ENCODE results near the gene COL4A4. TPM values are rescaled to one million over a fixed set of nuclear protein-coding genes. Genes with fewer than 3 reads are reported as not detected.

Gene COL4A4
- total RNA-seq, 4 donors from 2014 or later, result 0.53 to 24.8 (median 0.95) TPM

GRCh38 chr2:227150222-227150936, 13.6 kb downstream of the COL4A4 start:
- Histone ChIP-seq H3K27ac (no peak overlapping the region), H3K36me3 (no peaks in the 10 kb centered on the region), H3K27me3 (no peaks in the 10 kb centered on the region), H3K4me3 (no peak overlapping the region), H3K9me3 (no peaks in the 10 kb centered on the region), H3K4me1 (peaks cover 0 to 5% (median 0%) of the 10 kb centered on the region in 4 donors)
- no peak for DNase-seq
- TF ChIP-seq CTCF (IDR thresholded peaks at IDR 0.05) (no peak), POLR2A (IDR thresholded peaks at IDR 0.05) (no peak)

- H3K4me1 ChIP-seq, result no peaks in the 10 kb centered on the region
- H3K4me3 ChIP-seq, result no peak overlapping the region
- TF ChIP-seq CTCF (IDR thresholded peaks at IDR 0.05), result no peak
- no peak for TF ChIP-seq POLR2A (IDR thresholded peaks at IDR 0.05)
- H3K9me3 ChIP-seq, result no peaks in the 10 kb centered on the region
- no peaks in the 10 kb centered on the region for H3K27me3 ChIP-seq
- H3K36me3 ChIP-seq, result no peaks in the 10 kb centered on the region
- DNase-seq, result no peak
- H3K27ac ChIP-seq, result no peak overlapping the region
Measured at GRCh38 chr2:227148106-227148505, 15.9 kb downstream of the COL4A4 start.

- DNase-seq, result no peak
- Histone ChIP-seq H3K9me3 (no peaks in the 10 kb centered on the region), H3K36me3 (no peaks in the 10 kb centered on the region)
Measured at GRCh38 chr2:227147023-227147422, 17.0 kb downstream of the COL4A4 start.

GRCh38 chr2:227146456-227146855, 17.5 kb downstream of the COL4A4 start:
- TF ChIP-seq POLR2A (IDR thresholded peaks at IDR 0.05), result no peak
- no peak for TF ChIP-seq CTCF (IDR thresholded peaks at IDR 0.05)
- no peaks in the 10 kb centered on the region for H3K27me3 ChIP-seq
- no peaks in the 10 kb centered on the region for H3K9me3 ChIP-seq
- no peak overlapping the region for H3K27ac ChIP-seq
- no peak for DNase-seq
- H3K36me3 ChIP-seq, result no peaks in the 10 kb centered on the region
- no peaks in the 10 kb centered on the region for H3K4me1 ChIP-seq
- no peak overlapping the region for H3K4me3 ChIP-seq

More at GRCh38 chr2:227147023-227147422, 17.0 kb downstream of the COL4A4 start:
- Histone ChIP-seq H3K4me1 (no peaks in the 10 kb centered on the region), H3K4me3 (no peak overlapping the region), H3K27me3 (no peaks in the 10 kb centered on the region), H3K27ac (no peak overlapping the region)
- TF ChIP-seq CTCF (IDR thresholded peaks at IDR 0.05) (no peak), POLR2A (IDR thresholded peaks at IDR 0.05) (no peak)

GRCh38 chr2:227143895-227144294, 20.1 kb downstream of the COL4A4 start:
- Histone ChIP-seq H3K9me3 (no peaks in the 10 kb centered on the region), H3K4me1 (no peaks in the 10 kb centered on the region), H3K27me3 (no peaks in the 10 kb centered on the region), H3K4me3 (no peak overlapping the region), H3K36me3 (no peaks in the 10 kb centered on the region), H3K27ac (no peak overlapping the region)
- DNase-seq, result no peak
- TF ChIP-seq CTCF (IDR thresholded peaks at IDR 0.05), result no peak
- TF ChIP-seq POLR2A (IDR thresholded peaks at IDR 0.05), result no peak

All from Peyer's patch (tissue), 4 donors.